Hepatocyte (in vitro differentiated cells): Measurements from ENCODE around the gene BSN. TPM values are rescaled to one million over a fixed set of nuclear protein-coding genes. Genes with fewer than 3 reads are reported as not detected.
"Not testable (repeated sequence)": the region's sequence is repeated elsewhere in the genome, so short reads cannot be mapped to it uniquely, and the experiment has no call there.

Experiments
- DNase-seq: peaks from one replicate; pipeline ENCODE4 v3.0.0-alpha.2; 2016; ENCODE audit warnings: low spot score
- H2AFZ ChIP-seq: fragments of 200-600 bp; sonication (generic); 2 replicates; pipeline ENCODE4 v1.6.0; 2016; ENCODE audit warnings: antibody characterized with exemption, mild to moderate bottlenecking
- H3K27ac ChIP-seq: fragments of 200-600 bp; sonication (generic); 2 replicates; pipeline ENCODE4 v1.5.1; 2016; ENCODE audit warnings: mild to moderate bottlenecking
- H3K27me3 ChIP-seq: fragments of 200-600 bp; sonication (generic); 2 replicates; pipeline ENCODE4 v1.6.1; 2016
- H3K36me3 ChIP-seq: fragments of 200-600 bp; sonication (generic); replicated peaks from 2 replicates; pipeline ENCODE4 v1.5.1; 2016; ENCODE audit warnings: low read depth; ENCODE audit not compliant: insufficient read depth
- H3K4me1 ChIP-seq: fragments of 200-600 bp; sonication (generic); 2 replicates; pipeline ENCODE4 v1.5.1; 2016; ENCODE audit warnings: mild to moderate bottlenecking, moderate library complexity; ENCODE audit not compliant: insufficient read depth
- H3K4me2 ChIP-seq: fragments of 200-600 bp; sonication (generic); 2 replicates; pipeline ENCODE4 v1.6.0; 2016
- H3K4me3 ChIP-seq: fragments of 200-600 bp; sonication (generic); 2 replicates; pipeline ENCODE4 v1.5.1; 2016; ENCODE audit warnings: mild to moderate bottlenecking
- H3K79me2 ChIP-seq: fragments of 200-600 bp; sonication (generic); 2 replicates; pipeline ENCODE4 v1.6.0; 2017; ENCODE audit warnings: mild to moderate bottlenecking
- H3K9me2 ChIP-seq: fragments of 200-600 bp; sonication (generic); replicated peaks from 2 replicates; pipeline ENCODE4 v1.6.0; 2017; ENCODE audit warnings: mild to moderate bottlenecking; ENCODE audit not compliant: insufficient read depth
- H3K9me3 ChIP-seq: fragments of 200-600 bp; sonication (generic); 2 replicates; pipeline ENCODE4 v1.5.1; 2016; ENCODE audit warnings: low read depth, mild to moderate bottlenecking
- H4K20me1 ChIP-seq: fragments of 200-600 bp; sonication (generic); 2 replicates; pipeline ENCODE4 v1.6.0; 2016; ENCODE audit warnings: mild to moderate bottlenecking; ENCODE audit not compliant: insufficient read depth, poor library complexity, severe bottlenecking
- CTCF ChIP-seq: fragments of 200-600 bp; sonication (generic); IDR thresholded peaks from 2 replicates; pipeline ENCODE4 v1.5.1; 2016; ENCODE audit warnings: antibody characterized with exemption, mild to moderate bottlenecking; ENCODE audit not compliant: poor library complexity
- EZH2 ChIP-seq: fragments of 200-600 bp; sonication (generic); IDR thresholded peaks from 2 replicates; pipeline ENCODE4 v1.6.1; 2016; ENCODE audit warnings: antibody characterized with exemption, mild to moderate bottlenecking, borderline replicate concordance
- EZH2phosphoT487 ChIP-seq: fragments of 200-600 bp; sonication (generic); IDR thresholded peaks from one replicate; pipeline ENCODE4 v1.6.1; 2018; ENCODE audit warnings: antibody characterized with exemption, mild to moderate bottlenecking, low read depth, moderate library complexity; ENCODE audit not compliant: unreplicated experiment, severe bottlenecking
- WGBS: methylation state at CpG from one replicate; pipeline ENCODE4 v1.1.6; 2016; ENCODE audit warnings: low lambda C conversion rate; ENCODE audit errors: missing lambda C conversion rate; 5-methylcytosine and 5-hydroxymethylcytosine counted together
- polyA plus RNA-seq: library from polyadenylated mRNA; unstranded; fragments of >200 nt; fragmentation: Nextera tagmentation; extraction: Ambion mirVana; gene quantifications from 2 replicates; pipeline ENCODE4 v1.2.1, GENCODE V29; 2016
- total RNA-seq: library from RNA; depleted of rRNA; stranded (reverse); fragments of >200 nt; gene quantifications from 2 replicates; pipeline ENCODE4 v1.2.3, GENCODE V29; 2014

Gene BSN
- total and polyA plus RNA-seq, 2 experiments from 2014 or later = 0.37 to 0.44 TPM

DNA sequence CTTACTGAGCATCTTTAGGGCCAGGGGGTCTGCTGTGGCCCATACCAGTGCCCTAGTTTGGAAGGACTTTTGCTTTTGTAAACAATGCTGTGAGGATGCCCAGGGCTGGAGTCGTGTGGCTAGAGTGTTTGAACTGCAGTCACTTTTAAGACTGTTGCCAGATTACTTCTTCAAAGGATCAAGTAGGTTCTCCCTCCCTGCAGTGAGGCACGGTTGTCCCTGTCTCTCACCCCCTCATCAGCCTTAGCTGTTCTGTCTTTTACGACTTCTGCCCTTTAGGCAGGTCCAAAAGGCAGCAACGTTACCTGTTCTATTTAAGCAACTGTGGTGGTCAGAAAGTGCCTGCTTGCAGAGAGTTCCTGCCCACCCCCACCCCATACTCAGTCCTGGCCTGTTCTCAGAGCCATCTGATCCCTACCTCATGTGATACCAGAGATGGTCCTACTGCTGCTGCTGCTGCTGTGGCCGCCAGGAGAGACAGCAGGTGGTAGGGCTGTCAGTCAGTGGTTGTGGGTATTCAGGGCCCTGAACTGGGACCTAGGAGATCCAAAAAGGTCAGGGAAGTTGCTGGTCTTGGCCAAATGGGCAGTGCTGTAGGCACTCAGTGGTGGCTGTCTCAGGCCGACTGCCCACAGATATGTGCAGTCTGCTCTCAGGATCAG, 140.3 kb downstream of the BSN start:
- not testable (repeated sequence) for H3K9me3 ChIP-seq, H3K27me3 ChIP-seq, H3K4me1 ChIP-seq, DNase-seq, H3K27ac ChIP-seq, H3K4me3 ChIP-seq, H3K9me2 ChIP-seq, H3K36me3 ChIP-seq, H2AFZ ChIP-seq, H3K4me2 ChIP-seq, H4K20me1 ChIP-seq
- peaks cover 42% of the 10 kb centered on the region for H3K79me2 ChIP-seq
- 53% methylated on average over 6 of the region's 6 CpGs for WGBS

- H2AFZ ChIP-seq, H3K27ac ChIP-seq, DNase-seq, H3K9me3 ChIP-seq, H3K4me3 ChIP-seq, H4K20me1 ChIP-seq, H3K9me2 ChIP-seq, H3K27me3 ChIP-seq, H3K4me2 ChIP-seq, H3K36me3 ChIP-seq, H3K4me1 ChIP-seq: not testable (repeated sequence)
- 84% methylated on average over 4 of the region's 4 CpGs for WGBS
- H3K79me2 ChIP-seq = peaks cover 32% of the 10 kb centered on the region
Measured at GRCh38 chr3:49695350-49696015, 141.2 kb downstream of the BSN start.

DNA sequence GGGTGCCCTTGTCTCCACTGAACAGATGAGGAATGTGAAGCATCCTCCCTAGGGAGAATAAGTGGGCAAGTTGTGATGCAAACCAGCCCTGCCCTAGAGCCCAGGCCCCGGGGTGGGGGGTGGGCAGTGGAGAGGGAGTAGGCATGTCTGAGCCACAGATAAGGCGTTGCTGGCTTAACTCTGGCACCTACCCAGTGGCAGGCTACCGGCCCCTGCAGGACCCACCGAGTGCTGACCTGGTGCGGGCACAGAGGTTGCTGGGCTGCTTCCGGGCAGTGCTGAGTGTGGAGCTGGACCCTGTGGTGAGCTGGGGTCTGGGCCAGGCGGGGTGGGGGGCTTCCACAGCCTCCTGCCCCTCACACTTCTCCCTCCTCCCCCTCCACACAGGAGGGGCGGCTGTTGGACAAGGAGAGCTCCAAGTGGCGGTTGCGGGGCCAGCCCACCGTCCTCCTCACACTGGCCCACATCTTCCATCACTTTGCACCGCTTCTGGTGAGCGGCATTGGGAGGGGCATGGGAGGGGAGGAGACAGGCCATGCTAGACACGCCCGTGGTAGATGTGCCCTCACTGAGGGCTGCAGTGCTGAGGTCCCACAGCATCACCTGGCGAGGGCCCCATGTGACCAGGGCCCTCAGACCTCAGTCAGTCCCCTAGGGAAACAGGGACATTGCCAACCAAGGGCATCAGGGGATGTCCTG, 145.2 kb downstream of the BSN start:
- H3K79me2 ChIP-seq = peaks cover 1% of the 10 kb centered on the region
- no peak for DNase-seq
- no peaks in the 10 kb centered on the region for H3K9me2 ChIP-seq
- H3K27ac ChIP-seq = no peak overlapping the region
- H3K4me1 ChIP-seq = no peaks in the 10 kb centered on the region
- H3K27me3 ChIP-seq = no peaks in the 10 kb centered on the region
- 96% methylated on average over 14 of the region's 16 CpGs for WGBS
- no peaks in the 10 kb centered on the region for H3K9me3 ChIP-seq
- H3K36me3 ChIP-seq = no peaks in the 10 kb centered on the region
- H4K20me1 ChIP-seq = no peaks in the 10 kb centered on the region
- no peak overlapping the region for H2AFZ ChIP-seq
- H3K4me2 ChIP-seq = no peak overlapping the region
- H3K4me3 ChIP-seq = no peak overlapping the region
- no peak for TF ChIP-seq EZH2
- no peak for TF ChIP-seq CTCF
- TF ChIP-seq EZH2phosphoT487 = no peak

DNA sequence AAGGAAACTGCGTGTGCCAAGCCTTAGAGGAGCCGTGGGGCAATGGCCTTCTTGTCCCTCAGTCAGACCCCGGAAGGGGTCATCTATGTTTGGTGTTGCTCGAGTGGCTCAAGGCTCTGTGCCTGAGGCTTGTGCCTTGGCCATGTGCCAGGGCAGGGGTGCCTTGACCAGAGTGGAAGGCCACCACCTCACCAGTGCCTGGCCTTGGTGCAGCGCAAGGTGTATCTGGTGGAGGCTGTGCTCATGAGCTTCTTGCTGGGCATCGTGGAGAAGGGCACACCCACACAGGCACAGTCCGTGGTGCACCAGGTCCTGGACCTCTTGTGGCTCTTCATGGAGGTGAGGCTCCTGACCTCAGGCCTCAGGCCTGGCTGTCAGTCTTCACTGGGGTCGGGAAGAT, 145.7 kb downstream of the BSN start:
- WGBS = 92% methylated on average over 8 of the region's 8 CpGs
- H3K27me3 ChIP-seq = no peaks in the 10 kb centered on the region
- no peaks in the 10 kb centered on the region for H3K36me3 ChIP-seq
- no peaks in the 10 kb centered on the region for H3K79me2 ChIP-seq
- H3K4me3 ChIP-seq = no peak overlapping the region
- no peaks in the 10 kb centered on the region for H3K9me3 ChIP-seq
- TF ChIP-seq EZH2 = no peak
- no peaks in the 10 kb centered on the region for H3K4me1 ChIP-seq
- H3K9me2 ChIP-seq = no peaks in the 10 kb centered on the region
- H4K20me1 ChIP-seq = no peaks in the 10 kb centered on the region
- H2AFZ ChIP-seq = no peak overlapping the region
- H3K4me2 ChIP-seq = no peak overlapping the region
- DNase-seq = no peak
- no peak overlapping the region for H3K27ac ChIP-seq
